ENCODE results near the gene CTNNA1. TPM values are rescaled to one million over a fixed set of nuclear protein-coding genes. Genes with fewer than 3 reads are reported as not detected.

The CTNNA1 gene
- polyA plus RNA-seq, 1 donor (not counting 4 experiments of a cell fraction or from before 2014, with no cell fraction given), result 119 TPM

- Histone ChIP-seq H3K9me3 (ENCODE audit: control insufficient read depth, low read depth, low read length) (no peaks in the 10 kb centered on the region), H3K36me3 (ENCODE audit: control insufficient read depth in 2 of 2, extremely low read depth in 1 of 2, insufficient read depth in 2 of 2, low read length in 2 of 2) (peaks cover 25 to 34% of the 10 kb centered on the region in 2 experiments), H3K9ac (ENCODE audit: control insufficient read depth, extremely low read depth, insufficient read depth, low read length) (no peak overlapping the region), H3K4me1 (ENCODE audit: control insufficient read depth, extremely low read depth, insufficient read depth, low read length) (no peaks in the 10 kb centered on the region), H3K9me1 (ENCODE audit: control insufficient read depth, extremely low read depth, insufficient read depth, low read length) (no peaks in the 10 kb centered on the region), H3K79me2 (ENCODE audit: control insufficient read depth, insufficient read depth, low read length) (peaks cover 2% of the 10 kb centered on the region), H3K27ac (ENCODE audit: control insufficient read depth, insufficient read depth, low read length) (no peak overlapping the region), H4K20me1 (ENCODE audit: control insufficient read depth, extremely low read depth, insufficient read depth, low read length) (no peaks in the 10 kb centered on the region), H3K27me3 (ENCODE audit: control insufficient read depth, extremely low read depth, insufficient read depth, low read length) (no peaks in the 10 kb centered on the region), H3K4me3 (ENCODE audit: control insufficient read depth in 2 of 3, extremely low read depth in 1 of 3, insufficient read depth in 2 of 3, low read depth in 1 of 3, low read length in 3 of 3) (no peak overlapping the region), H3K4me2 (ENCODE audit: control insufficient read depth, extremely low read depth, insufficient read depth, low read depth, low read length) (no peak overlapping the region), H2AFZ (ENCODE audit: control insufficient read depth, low read length) (no peak overlapping the region)
- FAIRE-seq, result no peak
- dilution Hi-C loops (cut with MboI; ENCODE audit: extremely low pct_ligation_motif_present, low sequenced_read_pairs), result no loop called here
- TF ChIP-seq EZH2 (IDR thresholded peaks at IDR 0.05; ENCODE audit: low read length), result no peak
- TF ChIP-seq, protein P1, sequence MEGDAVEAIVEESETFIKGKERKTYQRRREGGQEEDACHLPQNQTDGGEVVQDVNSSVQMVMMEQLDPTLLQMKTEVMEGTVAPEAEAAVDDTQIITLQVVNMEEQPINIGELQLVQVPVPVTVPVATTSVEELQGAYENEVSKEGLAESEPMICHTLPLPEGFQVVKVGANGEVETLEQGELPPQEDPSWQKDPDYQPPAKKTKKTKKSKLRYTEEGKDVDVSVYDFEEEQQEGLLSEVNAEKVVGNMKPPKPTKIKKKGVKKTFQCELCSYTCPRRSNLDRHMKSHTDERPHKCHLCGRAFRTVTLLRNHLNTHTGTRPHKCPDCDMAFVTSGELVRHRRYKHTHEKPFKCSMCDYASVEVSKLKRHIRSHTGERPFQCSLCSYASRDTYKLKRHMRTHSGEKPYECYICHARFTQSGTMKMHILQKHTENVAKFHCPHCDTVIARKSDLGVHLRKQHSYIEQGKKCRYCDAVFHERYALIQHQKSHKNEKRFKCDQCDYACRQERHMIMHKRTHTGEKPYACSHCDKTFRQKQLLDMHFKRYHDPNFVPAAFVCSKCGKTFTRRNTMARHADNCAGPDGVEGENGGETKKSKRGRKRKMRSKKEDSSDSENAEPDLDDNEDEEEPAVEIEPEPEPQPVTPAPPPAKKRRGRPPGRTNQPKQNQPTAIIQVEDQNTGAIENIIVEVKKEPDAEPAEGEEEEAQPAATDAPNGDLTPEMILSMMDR (optimal IDR thresholded peaks at IDR 0.05 in 1 of 3, IDR thresholded peaks at IDR 0.05 in 1 of 3, conservative IDR thresholded peaks at IDR 0.05 in 1 of 3; ENCODE audit: extremely low read depth in 1 of 3, insufficient read depth in 2 of 3, low read length in 3 of 3), result no peak
- DNase-seq (ENCODE audit: low read depth, low spot score), result no peak
These were observed 137.4 kb downstream of the CTNNA1 start for GRCh38 chr5:138890644-138891043.

GRCh38 chr5:138895918-138896317 lies 142.7 kb downstream of the CTNNA1 start:
- TF ChIP-seq, protein P1 (optimal IDR thresholded peaks at IDR 0.05 in 1 of 3, IDR thresholded peaks at IDR 0.05 in 1 of 3, conservative IDR thresholded peaks at IDR 0.05 in 1 of 3; ENCODE audit: extremely low read depth in 1 of 3, insufficient read depth in 2 of 3, low read length in 3 of 3), result no peak
- TF ChIP-seq EZH2 (IDR thresholded peaks at IDR 0.05; ENCODE audit: low read length), result no peak
- no peak for FAIRE-seq
- no peak overlapping the region for H2AFZ ChIP-seq (ENCODE audit: control insufficient read depth, low read length)
- no peaks in the 10 kb centered on the region for H3K9me3 ChIP-seq (ENCODE audit: control insufficient read depth, low read depth, low read length)
- no peak overlapping the region for H3K9ac ChIP-seq (ENCODE audit: control insufficient read depth, extremely low read depth, insufficient read depth, low read length)
- H3K27ac ChIP-seq (ENCODE audit: control insufficient read depth, insufficient read depth, low read length), result no peak overlapping the region
- no peaks in the 10 kb centered on the region for H4K20me1 ChIP-seq (ENCODE audit: control insufficient read depth, extremely low read depth, insufficient read depth, low read length)
- dilution Hi-C loops (cut with MboI; ENCODE audit: extremely low pct_ligation_motif_present, low sequenced_read_pairs), result no loop called here
- H3K4me1 ChIP-seq (ENCODE audit: control insufficient read depth, extremely low read depth, insufficient read depth, low read length), result peaks cover 17% of the 10 kb centered on the region
- no peaks in the 10 kb centered on the region for H3K9me1 ChIP-seq (ENCODE audit: control insufficient read depth, extremely low read depth, insufficient read depth, low read length)
- H3K36me3 ChIP-seq (ENCODE audit: control insufficient read depth in 2 of 2, extremely low read depth in 1 of 2, insufficient read depth in 2 of 2, low read length in 2 of 2), result peaks cover 3 to 18% of the 10 kb centered on the region in 2 experiments
- H3K4me3 ChIP-seq (ENCODE audit: control insufficient read depth in 2 of 3, extremely low read depth in 1 of 3, insufficient read depth in 2 of 3, low read depth in 1 of 3, low read length in 3 of 3), result no peak overlapping the region
- no peak for DNase-seq (ENCODE audit: low read depth, low spot score)
- H3K79me2 ChIP-seq (ENCODE audit: control insufficient read depth, insufficient read depth, low read length), result peaks cover 2% of the 10 kb centered on the region
- no peaks in the 10 kb centered on the region for H3K27me3 ChIP-seq (ENCODE audit: control insufficient read depth, extremely low read depth, insufficient read depth, low read length)
- no peak overlapping the region for H3K4me2 ChIP-seq (ENCODE audit: control insufficient read depth, extremely low read depth, insufficient read depth, low read depth, low read length)

Measured in keratinocyte (primary cell).